Tibial nerve (tissue), 3 donors: Measurements from ENCODE around the gene E2F4.

ENCODE experiments used
- POLR2A ChIP-seq, 2 donors: fragments of 450-650 bp; IDR thresholded peaks; one replicate each; pipeline ENCODE4 v1.6.1; 2017; ENCODE audit warnings: antibody characterized with exemption in 2 of 2, mild to moderate bottlenecking in 2 of 2, moderate library complexity in 2 of 2
- TF ChIP-seq, protein P1 (sequence below), 5 experiments: fragments of 200-600 bp in 3 of 5; fragments of 450-650 bp in 2 of 5; sonication (generic) in 3 of 5; IDR thresholded peaks; one replicate each; pipeline ENCODE4 v1.5.1; 2016 to 2019; ENCODE audit warnings: antibody characterized with exemption in 5 of 5, mild to moderate bottlenecking in 3 of 5, moderate library complexity in 2 of 5

DNA sequence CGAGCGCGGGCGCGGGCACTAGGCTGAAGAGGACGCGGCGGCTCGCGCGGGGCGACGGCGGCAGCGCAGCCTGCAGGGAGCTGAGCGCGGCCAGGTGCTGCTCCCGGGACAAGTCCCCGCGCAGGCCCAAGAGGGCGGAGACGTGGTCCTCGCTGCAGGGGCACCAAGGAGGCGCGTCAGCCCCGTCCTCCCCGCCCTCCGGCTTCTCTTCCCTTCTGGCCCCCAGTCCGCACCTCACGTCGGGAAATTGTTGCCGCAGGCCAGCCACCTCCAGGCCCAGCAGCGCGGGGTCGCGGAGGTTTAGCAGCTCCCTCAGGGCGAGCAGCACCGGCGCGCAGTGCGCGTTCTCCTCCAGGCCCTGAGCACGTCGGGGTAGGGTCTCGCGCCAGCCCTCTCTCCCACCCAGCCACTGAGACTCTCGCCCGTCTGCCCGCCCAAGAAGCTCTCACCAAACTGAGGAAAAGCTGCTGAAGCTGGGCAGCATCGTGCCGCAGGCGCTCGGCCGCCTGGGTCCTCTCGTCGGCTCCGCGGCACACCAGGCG lies 7.4 kb upstream of the E2F4 start:
- TF ChIP-seq, protein P1, sequence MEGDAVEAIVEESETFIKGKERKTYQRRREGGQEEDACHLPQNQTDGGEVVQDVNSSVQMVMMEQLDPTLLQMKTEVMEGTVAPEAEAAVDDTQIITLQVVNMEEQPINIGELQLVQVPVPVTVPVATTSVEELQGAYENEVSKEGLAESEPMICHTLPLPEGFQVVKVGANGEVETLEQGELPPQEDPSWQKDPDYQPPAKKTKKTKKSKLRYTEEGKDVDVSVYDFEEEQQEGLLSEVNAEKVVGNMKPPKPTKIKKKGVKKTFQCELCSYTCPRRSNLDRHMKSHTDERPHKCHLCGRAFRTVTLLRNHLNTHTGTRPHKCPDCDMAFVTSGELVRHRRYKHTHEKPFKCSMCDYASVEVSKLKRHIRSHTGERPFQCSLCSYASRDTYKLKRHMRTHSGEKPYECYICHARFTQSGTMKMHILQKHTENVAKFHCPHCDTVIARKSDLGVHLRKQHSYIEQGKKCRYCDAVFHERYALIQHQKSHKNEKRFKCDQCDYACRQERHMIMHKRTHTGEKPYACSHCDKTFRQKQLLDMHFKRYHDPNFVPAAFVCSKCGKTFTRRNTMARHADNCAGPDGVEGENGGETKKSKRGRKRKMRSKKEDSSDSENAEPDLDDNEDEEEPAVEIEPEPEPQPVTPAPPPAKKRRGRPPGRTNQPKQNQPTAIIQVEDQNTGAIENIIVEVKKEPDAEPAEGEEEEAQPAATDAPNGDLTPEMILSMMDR (IDR thresholded peaks at IDR 0.05) = no peak
- no peak for TF ChIP-seq POLR2A (IDR thresholded peaks at IDR 0.05)
